Stimulated activated naive CD4-positive, alpha-beta T cell treated with Interleukin-2 at 50 U/mL for 16 hours (primary cell): Measurements from ENCODE around the gene GHRHR.

Experiments
- DNase-seq: peaks from one replicate; lab custom pipeline; 2025; lab: John Stamatoyannopoulos, UW

Gene GHRHR

GRCh38 chr7:30963842-30964241, at the start of gene GHRHR:
TSS of gene GHRHR (plus strand) at chr7:30963953. CDS start at chr7:30964069, 116 bp downstream.
- DNase-seq = no peak

GRCh38 chr7:30914596-30914995, 49.2 kb upstream of the GHRHR start:
- DNase-seq = no peak

- no peak for DNase-seq
These were observed 48.6 kb upstream of the GHRHR start for GRCh38 chr7:30915005-30915601.

- no peak for DNase-seq
These were observed 48.0 kb upstream of the GHRHR start for GRCh38 chr7:30915751-30916150.

- DNase-seq = no peak
These were observed 47.5 kb upstream of the GHRHR start for GRCh38 chr7:30916255-30916654.

GRCh38 chr7:30916767-30917166, 47.0 kb upstream of the GHRHR start:
- DNase-seq = no peak

- no peak for DNase-seq
These were observed 46.4 kb upstream of the GHRHR start for GRCh38 chr7:30917216-30917893.

GRCh38 chr7:30918676-30919075, 45.1 kb upstream of the GHRHR start:
- DNase-seq = no peak

GRCh38 chr7:30920021-30920583, 43.7 kb upstream of the GHRHR start:
- DNase-seq = no peak

GRCh38 chr7:30920584-30921539, 42.9 kb upstream of the GHRHR start:
- no peak for DNase-seq

GRCh38 chr7:30921540-30922401, 42.0 kb upstream of the GHRHR start:
- DNase-seq = no peak

- DNase-seq = no peak
These were observed 41.2 kb upstream of the GHRHR start for GRCh38 chr7:30922596-30922995.

GRCh38 chr7:30923009-30923773, 40.6 kb upstream of the GHRHR start:
- no peak for DNase-seq

- DNase-seq = no peak
These were observed 39.9 kb upstream of the GHRHR start for GRCh38 chr7:30923774-30924413.

GRCh38 chr7:30924624-30925023, 39.1 kb upstream of the GHRHR start:
- no peak for DNase-seq

- no peak for DNase-seq
These were observed 38.6 kb upstream of the GHRHR start for GRCh38 chr7:30925117-30925516.

GRCh38 chr7:30925913-30926312, 37.8 kb upstream of the GHRHR start:
- DNase-seq = no peak

- no peak for DNase-seq
These were observed 37.4 kb upstream of the GHRHR start for GRCh38 chr7:30926313-30926712.

- DNase-seq = no peak
These were observed 36.7 kb upstream of the GHRHR start for GRCh38 chr7:30927040-30927439.

GRCh38 chr7:30927559-30927958, 36.2 kb upstream of the GHRHR start:
- DNase-seq = no peak
